Erythroblast (primary cell): Measurements from ENCODE around the gene CDC5L.

Experiments
- GATA1 ChIP-seq: IDR thresholded peaks from 2 replicates; pipeline ENCODE4 v1.6.1; 2011; ENCODE audit warnings: low read depth, mild to moderate bottlenecking, control low read depth, low read length, moderate library complexity
- POLR2A ChIP-seq: IDR thresholded peaks from 2 replicates; pipeline ENCODE4 v1.6.1; 2011; ENCODE audit warnings: mild to moderate bottlenecking, low read length

GRCh38 chr6:44386929-44387345 is 569 bp upstream of the CDC5L start:
- no peak for TF ChIP-seq POLR2A
- no peak for TF ChIP-seq GATA1
